C1 segment of cervical spinal cord (tissue), 14 donors: Measurements from ENCODE around the gene PDE8B.

ENCODE experiments used
- DNase-seq, 14 donors: peaks; one replicate each; lab custom pipeline; 2025; lab: John Stamatoyannopoulos, UW

Gene PDE8B

DNA sequence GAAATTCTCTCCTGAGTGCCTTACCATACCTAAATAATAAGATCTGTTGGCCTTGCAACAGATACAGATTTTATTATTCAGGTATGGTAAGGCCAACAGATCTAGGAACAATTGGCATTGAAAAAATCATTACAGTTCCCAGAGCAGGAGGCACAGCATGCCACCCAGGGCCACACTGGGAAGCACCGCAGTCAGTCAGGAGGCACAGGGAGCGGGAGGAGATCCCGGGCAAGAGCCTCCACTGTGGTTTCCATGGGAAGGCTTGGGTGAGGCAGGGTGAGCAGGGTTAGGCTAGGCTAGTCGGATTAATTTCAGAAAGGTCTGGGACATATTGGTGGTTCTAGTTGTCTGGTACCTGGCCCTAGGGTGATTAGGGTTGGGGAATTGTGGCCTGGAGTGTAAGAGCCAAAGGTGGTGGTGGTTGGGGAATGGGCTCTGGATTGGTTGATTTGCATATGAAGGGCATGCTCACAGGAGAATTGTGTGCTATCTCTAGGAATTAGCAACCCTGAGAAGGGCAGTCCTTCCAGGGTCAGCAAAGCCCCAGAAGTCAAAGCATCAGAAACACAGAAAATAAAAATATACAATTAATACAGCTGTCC, 111.4 kb downstream of the PDE8B start:
- DNase-seq, result no peak

DNA sequence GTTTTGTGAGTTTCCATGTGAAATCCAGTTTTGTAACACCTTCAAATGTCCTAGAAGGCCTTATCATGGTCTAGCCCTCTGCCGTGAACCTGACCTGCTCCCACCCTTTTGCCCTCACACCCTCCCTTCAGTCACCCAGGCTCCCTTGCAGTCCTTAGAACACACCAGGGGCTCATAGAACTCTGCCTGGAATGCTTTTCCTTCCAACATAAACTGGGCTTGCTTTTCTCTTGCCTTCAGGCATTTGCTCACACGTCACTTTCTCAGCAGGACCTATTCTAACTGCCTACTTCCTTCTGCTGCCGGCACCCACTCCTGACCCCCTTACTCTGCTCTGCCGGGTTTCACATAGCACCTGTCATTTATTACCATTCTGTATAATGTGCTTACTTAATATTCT, 111.9 kb downstream of the PDE8B start:
- no peak for DNase-seq

DNA sequence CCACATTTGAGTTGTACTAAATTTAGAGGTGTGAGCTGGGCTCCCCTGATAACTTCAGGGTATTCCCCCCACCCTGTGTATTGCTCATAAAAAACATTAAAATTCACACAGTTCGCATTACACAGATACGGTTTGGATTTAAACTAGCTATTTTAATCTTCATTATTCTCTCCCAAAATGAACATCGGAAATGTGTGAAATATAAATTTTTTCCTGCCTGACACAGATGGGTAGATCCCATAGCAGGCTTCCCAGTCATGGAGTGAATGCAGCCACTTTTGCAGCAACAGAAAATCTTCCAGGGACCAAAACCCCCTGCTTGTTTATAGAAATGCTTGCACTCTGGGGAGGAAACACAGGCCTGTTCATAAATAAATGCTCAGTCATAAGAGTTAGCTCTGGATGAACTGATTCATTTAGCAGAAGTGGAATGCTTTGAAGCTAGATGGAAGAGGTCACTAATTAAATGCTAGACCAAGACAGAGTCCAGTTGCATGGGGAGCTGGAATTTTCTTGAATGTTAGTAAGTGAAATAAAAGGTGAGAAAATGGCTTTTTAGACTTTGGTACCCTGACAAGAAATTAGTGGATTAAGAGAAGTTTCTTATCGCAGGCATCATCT, 115.6 kb downstream of the PDE8B start:
- DNase-seq, result no peak

DNA sequence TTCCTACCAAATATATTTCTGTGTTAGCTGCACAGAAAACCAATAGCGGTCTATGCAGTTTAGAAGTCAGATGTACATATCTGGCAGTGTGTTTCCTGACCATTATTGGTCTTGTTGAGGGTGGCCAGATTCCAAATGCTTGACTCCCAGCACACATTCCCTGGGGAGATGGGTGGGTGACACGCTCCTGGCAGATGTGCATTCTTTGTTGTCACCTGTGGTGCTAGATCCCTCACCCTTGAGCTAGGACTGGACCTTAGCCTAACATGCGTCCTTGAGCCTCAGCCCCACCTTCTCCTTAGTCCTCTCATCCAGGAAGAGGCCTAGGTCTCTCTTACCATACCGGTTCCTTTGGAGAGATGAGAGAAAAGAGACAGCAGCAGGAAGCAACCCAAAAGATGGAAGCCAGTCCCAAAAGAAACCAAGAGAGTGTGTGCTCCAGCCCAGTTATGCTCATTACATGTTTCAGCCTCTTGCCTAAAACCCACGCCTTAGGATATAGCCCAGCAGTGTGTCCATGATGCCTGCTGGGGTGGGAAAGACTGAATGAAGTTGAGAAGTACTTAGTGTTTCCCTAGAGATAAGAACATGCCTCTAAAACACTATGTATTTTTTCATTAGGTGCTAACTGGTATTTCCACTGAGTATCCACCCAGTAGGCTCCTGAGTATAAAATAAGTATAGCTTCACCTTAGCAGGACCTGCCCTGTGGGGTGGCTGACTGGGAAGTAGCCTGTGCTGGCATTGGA, 116.7 kb downstream of the PDE8B start:
- no peak for DNase-seq

DNA sequence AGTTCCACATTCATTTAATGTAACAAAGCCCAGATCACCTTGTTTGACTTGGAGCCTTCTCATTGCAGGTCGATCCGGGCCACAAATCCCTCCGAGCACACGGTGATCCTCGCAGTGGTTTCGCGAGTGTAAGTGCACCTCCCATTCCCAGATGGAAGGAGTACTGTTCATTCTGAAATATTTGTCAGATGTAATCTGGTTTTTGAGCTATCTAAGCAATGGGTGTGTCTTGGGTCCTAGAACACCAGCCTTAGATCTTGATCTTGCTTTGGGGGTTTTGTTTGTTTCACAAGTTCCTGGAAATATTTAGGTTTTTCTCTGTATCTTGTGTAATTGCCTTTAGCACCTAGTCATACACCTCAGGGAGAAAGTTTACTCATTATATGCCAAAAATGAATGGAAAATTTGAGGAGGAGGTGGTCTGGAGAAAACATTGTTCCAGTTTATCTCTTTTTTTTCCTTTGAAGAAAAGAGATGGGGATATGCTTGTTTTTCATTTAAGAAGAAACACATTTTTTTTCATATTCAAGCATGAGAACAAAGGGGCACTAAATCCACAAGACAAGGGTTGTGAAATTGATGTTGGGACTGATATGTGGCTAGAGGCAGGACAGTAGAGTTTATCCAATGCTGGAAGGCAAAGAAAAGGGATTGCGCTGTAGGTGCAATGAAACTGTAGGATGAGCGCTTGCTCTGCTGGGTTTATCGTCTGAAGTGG, 118.6 kb downstream of the PDE8B start:
- no peak for DNase-seq

DNA sequence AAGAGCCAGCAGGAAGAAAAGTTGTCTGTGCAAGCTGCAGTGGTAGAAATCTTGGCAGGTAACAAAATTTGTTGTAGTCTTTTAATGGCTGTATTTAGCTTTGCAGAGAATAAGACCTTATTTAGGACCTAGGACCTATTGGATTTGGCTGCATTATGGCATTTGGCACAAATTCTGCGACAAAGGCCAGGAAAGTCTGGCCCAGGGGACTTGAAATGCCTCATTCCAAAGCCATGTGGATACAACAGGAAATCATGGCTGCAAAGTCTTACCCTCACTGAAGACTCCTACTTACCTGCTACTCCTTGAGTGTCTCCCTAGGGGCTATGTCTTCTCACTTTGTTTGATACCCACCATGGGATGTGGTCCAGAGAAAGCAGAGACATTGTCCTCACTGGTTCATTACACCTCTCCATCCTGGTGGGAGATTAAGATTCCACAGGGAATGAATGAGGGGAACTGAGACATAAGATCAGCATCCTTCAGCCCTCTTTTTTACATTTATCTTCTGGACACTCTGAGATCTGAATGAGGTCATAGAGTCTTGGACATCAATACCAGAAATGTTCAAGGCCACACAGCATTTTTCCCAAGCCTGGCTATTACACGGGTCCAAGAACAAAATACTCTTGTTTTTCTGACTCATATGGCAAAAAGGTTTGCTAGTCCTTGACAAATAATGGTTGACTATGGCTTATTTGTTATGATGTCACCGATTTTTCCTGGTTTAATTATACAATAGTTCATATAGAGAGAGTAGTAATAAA, 119.4 kb downstream of the PDE8B start:
- no peak for DNase-seq

DNA sequence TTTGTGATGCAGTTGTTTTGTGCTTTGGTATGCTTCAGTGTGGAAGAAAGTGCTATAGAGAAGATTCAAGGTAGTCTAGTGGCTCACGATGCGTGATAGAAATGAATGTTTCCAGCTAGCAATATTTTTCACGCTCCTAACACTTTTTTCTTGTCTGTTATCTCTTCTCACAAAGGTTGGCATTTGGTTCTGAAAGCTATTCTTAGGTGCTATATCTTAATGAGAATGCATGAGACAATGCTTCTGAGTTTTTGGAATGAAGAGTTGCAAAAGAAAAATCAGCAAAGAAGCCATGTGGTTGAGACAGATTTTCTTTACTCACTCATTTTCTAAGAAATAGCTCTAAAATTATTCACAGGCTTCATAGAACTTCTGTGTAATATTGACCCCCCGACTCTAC, 122.6 kb downstream of the PDE8B start:
- no peak for DNase-seq

DNA sequence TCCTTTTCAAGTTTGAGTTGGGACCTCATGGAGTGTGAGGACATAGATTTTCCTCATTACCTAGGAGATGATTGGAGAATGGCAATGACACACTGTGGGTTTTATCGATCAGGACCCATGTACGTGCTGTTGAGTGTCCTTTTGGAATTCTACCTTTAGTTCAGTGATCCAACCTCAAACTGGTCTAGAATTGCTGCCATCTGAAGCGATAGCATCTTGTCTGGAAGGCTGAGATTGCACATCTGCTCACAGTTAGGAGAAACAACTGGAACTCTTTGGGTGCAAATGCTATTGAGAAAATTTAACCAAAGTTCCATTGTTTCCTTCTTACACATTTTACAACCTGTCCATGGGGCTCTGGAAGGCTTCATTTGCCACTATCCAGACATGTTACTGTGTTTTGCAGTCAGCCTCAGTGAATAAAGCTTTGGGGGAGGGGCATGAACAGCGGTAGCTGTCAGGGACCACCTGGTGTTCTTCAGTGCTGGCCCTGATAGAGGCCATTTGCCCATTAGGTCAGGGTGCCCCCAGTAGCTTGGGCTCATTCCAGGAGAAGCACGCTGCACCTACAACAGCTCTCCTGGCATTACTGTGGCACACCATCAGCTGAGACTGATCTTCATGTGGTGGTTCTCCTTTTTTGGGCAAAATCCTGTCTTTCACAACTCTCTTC, 123.1 kb downstream of the PDE8B start:
- DNase-seq, result no peak

DNA sequence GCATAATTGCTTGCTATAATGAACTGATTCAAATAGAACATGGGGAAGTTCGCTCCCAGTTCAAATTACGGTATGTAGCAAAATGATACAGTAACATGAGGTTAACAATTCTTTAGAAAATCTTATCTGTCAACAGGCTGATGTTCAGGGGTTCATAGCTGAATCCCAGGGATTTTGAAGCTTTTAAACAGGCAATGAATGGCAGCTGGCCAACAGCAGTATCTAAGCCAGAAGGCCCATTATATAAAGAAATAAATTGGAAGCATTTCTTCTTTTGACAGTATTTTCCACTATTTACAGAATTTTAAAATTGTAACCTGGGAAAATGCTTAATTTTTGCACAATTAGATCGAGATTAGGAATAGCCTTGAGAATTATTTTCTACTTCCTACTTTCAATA, 126.8 kb downstream of the PDE8B start:
- no peak for DNase-seq

DNA sequence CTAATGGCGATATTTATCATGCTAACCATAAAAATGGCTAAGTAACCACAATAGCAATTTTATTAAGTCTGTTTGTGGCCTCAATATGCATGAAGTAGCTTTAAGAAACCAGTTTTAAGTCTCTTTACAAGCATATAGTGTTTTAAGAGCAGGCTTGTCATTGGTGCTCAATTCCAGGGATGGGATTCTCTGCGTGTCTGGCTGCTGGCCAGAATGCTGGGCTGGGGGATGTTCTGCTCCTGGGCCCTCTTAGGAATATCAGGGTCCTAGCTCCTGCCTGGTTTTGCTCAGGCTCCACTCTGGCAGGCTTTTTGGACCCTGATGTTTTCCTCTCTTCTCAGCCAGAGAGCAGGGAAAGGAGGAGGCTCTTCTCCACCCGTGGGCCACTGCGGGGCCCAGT, 127.2 kb downstream of the PDE8B start:
- no peak for DNase-seq

DNA sequence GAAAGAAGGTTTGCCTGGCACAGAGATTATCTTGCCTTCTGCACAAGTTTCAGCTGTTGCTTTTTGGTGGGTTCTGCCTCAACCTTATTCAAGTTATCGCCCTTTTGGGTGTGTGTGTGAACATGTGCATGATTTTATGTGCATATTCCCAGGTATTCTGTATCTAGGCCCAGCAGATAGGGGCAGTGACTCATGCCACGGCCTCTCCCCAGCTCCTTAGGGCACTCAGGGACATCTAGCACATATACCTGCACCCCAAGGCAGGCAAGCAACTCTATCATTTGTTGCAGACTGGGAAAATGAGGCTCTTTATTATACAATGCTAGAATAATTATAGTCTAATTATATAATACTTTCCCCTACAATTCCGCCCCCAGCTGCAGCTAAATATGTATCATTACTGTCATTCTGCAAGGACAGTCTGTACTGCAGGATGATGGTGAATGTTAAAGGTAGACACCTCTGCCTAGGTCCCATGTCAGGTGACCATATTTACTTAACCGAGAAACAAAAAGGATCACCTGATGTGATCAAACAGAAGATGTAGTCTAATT, 128.9 kb downstream of the PDE8B start:
- DNase-seq, result no peak

DNA sequence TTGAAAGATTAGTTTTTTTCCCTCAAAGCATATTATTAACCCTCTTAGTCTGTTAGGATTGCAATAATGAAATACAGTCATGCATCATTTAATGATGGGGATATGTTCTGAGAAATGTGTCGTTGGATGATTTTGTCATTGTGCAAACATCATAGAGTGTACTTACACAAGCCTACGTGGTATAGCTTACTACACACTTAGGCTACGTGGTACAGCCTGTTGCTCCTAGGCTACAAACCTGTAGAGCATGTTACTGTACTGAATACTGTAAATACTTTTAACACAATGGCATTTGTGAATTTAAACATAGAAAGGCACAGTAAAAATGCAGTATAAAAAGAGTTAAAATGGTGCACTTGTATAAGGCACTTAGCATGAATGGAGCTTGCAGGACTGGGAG, 132.7 kb downstream of the PDE8B start:
- no peak for DNase-seq

DNA sequence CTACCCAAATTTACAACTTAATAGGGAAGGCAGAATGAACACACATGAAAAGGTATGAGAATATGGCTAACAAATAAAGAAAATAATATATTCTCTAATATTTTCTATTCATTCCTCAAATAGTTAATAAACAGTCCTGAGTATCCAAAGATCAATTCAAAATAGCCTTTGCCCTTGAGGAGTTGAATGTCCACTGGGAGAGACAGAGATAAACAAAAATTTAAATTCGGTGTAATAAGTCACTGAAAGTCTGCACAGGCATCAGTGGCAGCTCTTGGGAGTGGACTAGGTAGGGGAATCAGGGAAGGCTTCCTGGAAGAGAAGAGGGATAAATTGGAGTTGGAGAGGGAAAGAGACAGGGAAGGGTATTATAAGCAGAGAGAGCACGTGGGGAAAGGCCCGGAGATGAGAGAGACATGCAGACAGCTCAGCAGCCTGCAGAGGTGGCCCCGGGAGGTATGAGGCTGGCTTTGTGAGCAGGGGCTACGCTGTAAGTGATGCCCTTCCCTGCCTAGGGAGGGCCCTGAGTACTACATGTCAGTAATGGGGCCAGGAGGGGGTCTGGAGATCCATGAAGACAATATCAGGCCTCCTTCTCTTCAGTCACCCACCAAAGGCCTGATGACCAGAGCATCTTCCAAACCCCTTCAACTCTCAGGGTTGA, 137.1 kb downstream of the PDE8B start:
- DNase-seq, result no peak

DNA sequence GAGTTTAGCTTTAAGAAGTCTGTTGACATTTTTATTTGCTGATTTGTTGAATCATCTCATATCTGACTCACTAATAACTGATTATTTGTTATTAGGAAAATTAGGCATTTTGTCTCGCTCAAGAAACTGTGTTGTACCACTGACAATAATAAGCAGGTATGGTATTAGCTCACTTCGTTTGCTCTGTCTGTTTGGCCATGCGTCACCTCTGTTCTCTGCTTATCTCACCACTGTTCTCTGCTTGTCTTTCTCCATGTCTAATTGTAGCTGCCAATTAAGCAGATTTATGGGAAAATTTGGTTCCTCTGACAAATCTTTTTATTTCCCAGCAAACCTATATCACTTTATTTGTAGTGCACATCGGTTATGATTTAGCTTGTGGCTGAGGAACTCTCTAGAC, 142.8 kb downstream of the PDE8B start:
- no peak for DNase-seq

DNA sequence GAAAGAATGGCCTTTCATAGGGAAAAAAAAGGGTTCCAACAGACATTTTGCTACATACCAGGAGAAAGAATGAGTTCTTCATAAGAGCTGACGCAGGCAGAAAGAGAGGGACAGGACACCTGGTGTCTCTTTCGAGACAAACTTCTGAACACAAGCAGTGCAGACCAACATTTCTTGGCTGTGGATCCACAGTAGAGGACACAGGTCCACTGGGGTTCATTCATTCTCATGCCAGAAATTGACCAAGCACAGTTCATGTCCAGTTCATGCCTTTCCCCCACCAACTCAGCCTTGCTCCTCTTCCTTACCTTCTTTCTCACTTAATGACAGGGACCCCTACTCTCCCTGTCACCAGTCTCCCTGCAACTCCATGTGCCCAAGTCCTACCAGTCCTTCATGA, 144.0 kb downstream of the PDE8B start:
- DNase-seq, result no peak

DNA sequence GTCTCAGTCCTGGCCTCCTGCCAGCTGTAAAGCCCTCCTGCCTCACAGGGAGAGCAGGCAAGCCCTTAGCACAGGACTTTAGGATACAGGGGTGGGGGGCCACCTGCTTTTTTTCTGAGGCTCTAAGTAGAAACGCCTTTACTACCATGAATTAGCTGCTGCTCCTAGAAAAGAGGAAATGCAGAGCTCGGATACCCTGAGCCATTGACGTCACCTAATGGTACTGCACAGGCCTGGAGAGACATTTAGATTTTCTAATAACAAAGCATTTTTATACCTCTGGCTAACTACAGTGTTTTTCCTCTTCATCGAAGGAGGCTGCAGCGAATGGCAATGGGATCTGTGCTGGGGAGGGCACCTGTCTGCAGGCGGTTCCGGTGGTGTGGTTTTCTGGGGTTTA, 144.6 kb downstream of the PDE8B start:
- DNase-seq, result no peak

DNA sequence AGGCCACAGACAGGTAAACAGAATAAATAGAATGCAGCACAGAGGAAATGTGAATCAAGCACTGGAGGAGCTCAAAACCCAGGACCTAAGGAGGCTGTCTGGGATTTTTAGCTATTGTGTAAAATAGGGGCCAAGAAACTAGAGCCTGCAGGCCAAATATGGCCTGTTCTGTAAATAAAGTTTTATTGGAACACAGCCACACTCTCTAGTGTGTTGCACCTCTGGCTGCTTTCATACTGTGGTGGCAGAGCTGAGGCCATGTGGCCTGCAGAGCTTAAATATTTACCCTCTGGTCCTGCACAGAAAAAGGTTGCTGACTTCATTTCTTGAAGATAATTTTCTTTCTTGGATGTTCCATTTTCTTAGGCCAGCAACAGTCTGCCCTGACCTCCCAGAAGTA, 145.3 kb downstream of the PDE8B start:
- no peak for DNase-seq

DNA sequence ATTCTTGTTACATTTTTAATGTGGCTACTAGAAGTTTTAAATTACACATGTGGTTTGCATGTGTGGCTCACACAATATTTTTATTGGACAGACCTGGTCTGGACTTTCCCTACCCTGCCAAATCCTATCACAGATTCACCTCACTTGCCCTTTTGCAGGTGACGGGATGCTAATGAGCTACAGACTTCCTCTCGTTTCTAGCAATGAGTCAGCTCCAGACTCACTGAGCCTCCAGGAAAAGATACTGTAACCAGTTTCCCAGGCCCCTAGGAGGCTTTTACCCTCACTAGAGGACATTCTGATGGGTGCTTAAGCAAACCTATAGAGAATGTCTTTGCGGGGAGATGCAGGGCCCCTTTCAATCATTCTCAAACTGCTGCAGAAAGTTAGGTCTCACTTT, 146.3 kb downstream of the PDE8B start:
- no peak for DNase-seq

DNA sequence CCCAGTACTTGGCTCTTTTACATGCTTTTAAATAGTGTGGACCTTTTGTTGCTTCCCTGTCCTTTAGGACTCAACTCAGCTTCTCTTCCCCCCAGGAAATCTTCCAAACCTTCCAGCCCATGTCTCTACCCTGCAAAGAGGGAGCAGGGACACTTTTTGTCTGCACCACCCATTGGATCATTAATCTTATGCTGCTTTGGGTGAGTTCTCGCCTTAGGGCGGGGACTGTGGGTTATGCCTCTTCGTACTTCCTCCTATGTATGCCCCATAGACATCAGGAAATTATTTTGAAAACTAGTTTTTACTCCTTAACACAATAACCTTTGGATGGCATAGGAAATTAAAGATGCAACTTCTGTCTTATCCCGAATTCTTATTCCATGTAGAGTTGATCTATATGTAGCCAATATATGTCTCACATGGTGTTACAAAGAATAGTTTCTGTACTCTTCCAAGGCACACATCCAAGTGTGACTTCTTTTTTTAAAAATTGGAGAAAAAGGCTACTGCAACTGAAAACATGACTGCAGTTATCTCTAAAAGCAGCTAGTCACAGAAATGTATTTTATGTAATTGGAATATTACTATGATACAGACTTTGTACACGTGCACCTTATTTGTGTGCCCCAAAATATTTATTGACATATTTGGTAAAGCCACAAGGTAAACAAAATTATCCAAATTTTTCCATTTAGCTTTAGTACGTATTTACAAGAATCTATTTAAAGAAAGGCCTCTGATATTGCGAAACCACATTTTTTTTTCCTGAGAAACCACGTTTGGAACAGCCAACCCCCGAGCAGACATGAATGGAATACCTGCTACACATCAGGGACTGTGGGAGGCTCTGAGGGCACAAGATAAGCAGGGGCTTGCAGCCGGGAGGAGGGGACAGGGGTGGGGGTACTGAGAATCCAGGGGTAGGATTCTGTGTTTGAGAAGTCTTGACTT, 148.1 kb downstream of the PDE8B start:
- DNase-seq, result no peak
